ENCODE results near the gene PINLYP. TPM values are rescaled to one million over a fixed set of nuclear protein-coding genes. Genes with fewer than 3 reads are reported as not detected.

The PINLYP gene
- polyA plus RNA-seq, 1 of the 3 experiments (the other 2 are of a cell fraction) = 5.5 TPM

DNA sequence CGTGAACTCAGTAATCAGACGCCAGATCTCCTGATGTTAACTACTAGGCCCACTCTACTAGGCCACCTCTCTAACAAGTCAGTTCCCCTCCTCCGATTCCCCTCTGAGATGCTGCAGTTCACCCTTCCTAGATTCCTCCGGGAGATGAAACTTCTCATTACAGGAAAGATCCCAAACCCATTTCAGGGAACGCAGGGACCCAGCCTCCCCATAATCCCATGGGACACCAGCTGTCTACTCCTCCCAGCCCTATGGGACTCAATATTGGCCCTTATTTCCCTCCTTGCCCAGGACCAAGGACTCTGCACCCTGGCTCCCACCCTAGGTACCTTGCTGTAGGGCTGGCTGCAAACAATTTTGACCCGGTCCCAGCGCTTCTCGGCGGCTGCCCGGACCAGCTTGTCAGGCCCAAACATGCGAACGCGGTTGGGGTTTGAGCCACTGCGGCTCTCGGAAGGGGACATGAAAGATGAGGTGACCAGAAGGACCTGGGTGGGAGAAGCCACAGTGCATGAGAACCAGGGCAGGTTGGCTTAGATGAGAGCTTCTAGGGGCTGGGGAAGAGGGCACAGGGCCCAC is 21.2 kb upstream of the PINLYP start:
- TF ChIP-seq TAF1 (IDR thresholded peaks at IDR 0.05; ENCODE audit: borderline replicate concordance, low read depth, low read length) (no peak), FOXJ3 (CRISPR knock-in tag; IDR thresholded peaks at IDR 0.05) (no peak), EP300 (IDR thresholded peaks at IDR 0.05; ENCODE audit: borderline replicate concordance in 1 of 2, low read depth in 1 of 2, low read length in 1 of 2) (no peak), GABPA (IDR thresholded peaks at IDR 0.05; ENCODE audit: low read depth) (no peak), NRF1 (IDR thresholded peaks at IDR 0.05; ENCODE audit: low read depth, low read length) (no peak)
- no peak for DNase-seq
- no peak overlapping the region for H3K4me3 ChIP-seq (ENCODE audit: low read depth in 2 of 2, low read length in 1 of 2)
- H3K27ac ChIP-seq (ENCODE audit: low read depth in 2 of 2, low read length in 1 of 2) = no peak overlapping the region
- no peak overlapping the region for H3K9ac ChIP-seq
- H3F3A ChIP-seq (replicated peaks; ENCODE audit: insufficient read depth) = peaks cover 18% of the 10 kb centered on the region
- ChIA-PET POLR2A (interaction anchor here (0.7 kb wide), 1 partner anchor 42 kb away, joined by 5 read pairs; the partner anchor contains the start of genes IRGQ and ZNF576), CTCF (interaction anchor here (0.6 to 8.5 kb wide), 34 partner anchors 8 to 230 kb away, joined by 3 to 104 read pairs (median 6); partner anchors contain the start of genes IRGQ, PINLYP, XRCC1 and ZNF575)
- 94% methylated on average over 15 of the region's 15 CpGs for WGBS (ENCODE audit: low lambda C conversion rate)
- H3K4me1 ChIP-seq (ENCODE audit: control insufficient read depth in 1 of 2, insufficient read depth in 2 of 2, low read depth in 1 of 2, low read length in 1 of 2) = no peaks in the 10 kb centered on the region
- H3K27me3 ChIP-seq (ENCODE audit: insufficient read depth) = no peaks in the 10 kb centered on the region
- no peaks in the 10 kb centered on the region for H3K9me3 ChIP-seq
- no peak overlapping the region for H2AFZ ChIP-seq (ENCODE audit: low read depth)
- no peaks in the 10 kb centered on the region; the same call in 1 of the 2 replicates for H3K79me2 ChIP-seq (ENCODE audit: insufficient read depth)
- no peak overlapping the region for H3K4me2 ChIP-seq
- no peaks in the 10 kb centered on the region for H4K20me1 ChIP-seq (ENCODE audit: insufficient read depth)
- peaks cover 22 to 44% of the 10 kb centered on the region in 2 experiments for H3K36me3 ChIP-seq (replicated peaks in 1 of 2; ENCODE audit: control insufficient read depth in 1 of 2, insufficient read depth in 2 of 2, low read length in 1 of 2)
- H3K9me2 ChIP-seq = no peaks in the 10 kb centered on the region

- H3F3A ChIP-seq (replicated peaks; ENCODE audit: insufficient read depth) = peaks cover 18% of the 10 kb centered on the region
- no peaks in the 10 kb centered on the region for H3K4me1 ChIP-seq (ENCODE audit: control insufficient read depth in 1 of 2, insufficient read depth in 2 of 2, low read depth in 1 of 2, low read length in 1 of 2)
- TF ChIP-seq CHD2 (IDR thresholded peaks at IDR 0.05; ENCODE audit: low read length, partially characterized antibody) (no peak), CTCF (IDR thresholded peaks at IDR 0.05) (peak; percentile 78), SMC3 (IDR thresholded peaks at IDR 0.05; ENCODE audit: low read depth, low read length) (peak; percentile 63), RAD21 (IDR thresholded peaks at IDR 0.05; ENCODE audit: low read length) (peak; percentile 75)
- H3K9me3 ChIP-seq = no peaks in the 10 kb centered on the region
- no peaks in the 10 kb centered on the region for H3K9me2 ChIP-seq
- no peaks in the 10 kb centered on the region; the same call in 1 of the 2 replicates for H3K79me2 ChIP-seq (ENCODE audit: insufficient read depth)
- no peak overlapping the region for H3K4me2 ChIP-seq
- H2AFZ ChIP-seq (ENCODE audit: low read depth) = no peak overlapping the region
- no peak overlapping the region for H3K9ac ChIP-seq
- peak; percentile 85 for DNase-seq
- no peak overlapping the region for H3K4me3 ChIP-seq (ENCODE audit: low read depth in 2 of 2, low read length in 1 of 2)
- H3K36me3 ChIP-seq (replicated peaks in 1 of 2; ENCODE audit: control insufficient read depth in 1 of 2, insufficient read depth in 2 of 2, low read length in 1 of 2) = peaks cover 18 to 39% of the 10 kb centered on the region in 2 experiments
- POLR2A ChIA-PET = interaction anchor here (0.7 kb wide), 1 partner anchor 41 kb away, joined by 5 read pairs; the partner anchor contains the start of genes IRGQ and ZNF576
- 57% methylated on average over 7 of the region's 8 CpGs for WGBS (ENCODE audit: low lambda C conversion rate)
- H4K20me1 ChIP-seq (ENCODE audit: insufficient read depth) = no peaks in the 10 kb centered on the region
- no peak overlapping the region for H3K27ac ChIP-seq (ENCODE audit: low read depth in 2 of 2, low read length in 1 of 2)
- CTCF ChIA-PET = interaction anchor here (0.6 to 8.5 kb wide), 39 partner anchors 8 to 240 kb away, joined by 3 to 104 read pairs (median 4); partner anchors contain the start of genes IRGQ, PINLYP, PLAUR and XRCC1
- no peaks in the 10 kb centered on the region for H3K27me3 ChIP-seq (ENCODE audit: insufficient read depth)
Measured at GRCh38 chr19:43555185-43555770, 20.3 kb upstream of the PINLYP start.
